Endothelial cell of umbilical vein (primary cell): ENCODE measurements around the gene ARHGAP22. TPM values are rescaled to one million over a fixed set of nuclear protein-coding genes. Genes with fewer than 3 reads are reported as not detected.

Experiments
- BruUV-seq: library from RNA; stranded (reverse); fragments of 400-500 nt; replicated peaks from 2 replicates; lab custom pipeline; 2021; lab: Mats Ljungman, UMichigan
- CTCF ChIA-PET: fragments of 300-600, 350-600 bp; sonication (Branson Sonifier 250); formaldehyde crosslinking; loops from one replicate; lab custom pipeline; 2021; ENCODE audit warnings: antibody characterized with exemption, inconsistent platforms; lab: Charles Lee
- POLR2A ChIA-PET: fragments of 300-600, 350-600 bp; sonication (Branson Sonifier 250); formaldehyde crosslinking; loops from one replicate; lab custom pipeline; 2021; ENCODE audit warnings: antibody characterized with exemption, inconsistent platforms; lab: Charles Lee
- DNase-seq: peaks from one replicate; pipeline ENCODE4 v3.0.0-alpha.2; 2011; ENCODE audit warnings: low read depth, low spot score
- FAIRE-seq: peaks from 2 replicates; lab custom pipeline; 2011; peaks lifted over from hg19 to GRCh38; lab: Jason Lieb, UNC
- H2AFZ ChIP-seq: 2 replicates; pipeline ENCODE4 v1.6.0; 2012; ENCODE audit warnings: low read depth, low read length, control low read depth, inconsistent platforms
- H3K27ac ChIP-seq: 2 replicates; pipeline ENCODE4 v1.5.1; 2011; ENCODE audit warnings: low read depth, mild to moderate bottlenecking, control low read depth, low read length, moderate library complexity; ENCODE audit not compliant: insufficient read depth
- H3K27me3 ChIP-seq, 2 experiments: 2 replicates each; pipeline versions ENCODE4 v1.6.0 to v1.6.1; 2011; ENCODE audit warnings: low read length in 2 of 2, mixed read lengths in 1 of 2; ENCODE audit not compliant: control insufficient read depth in 2 of 2, insufficient read depth in 2 of 2
- H3K36me3 ChIP-seq, 2 experiments: 2 replicates in 1 of 2; 3 replicates in 1 of 2; pipeline ENCODE4 v1.5.1; 2011; ENCODE audit warnings: low read length in 2 of 2, mild to moderate bottlenecking in 1 of 2, moderate library complexity in 1 of 2; ENCODE audit not compliant: control insufficient read depth in 2 of 2, insufficient read depth in 2 of 2; ENCODE audit errors: extremely low read depth in 1 of 2
- H3K4me1 ChIP-seq: 3 replicates; pipeline ENCODE4 v1.5.1; 2011; ENCODE audit warnings: mild to moderate bottlenecking, low read length; ENCODE audit not compliant: control insufficient read depth, insufficient read depth; ENCODE audit errors: extremely low read depth
- H3K4me2 ChIP-seq: 2 replicates; pipeline ENCODE4 v1.6.1; 2011; ENCODE audit warnings: low read length, control low read depth, mixed read lengths; ENCODE audit not compliant: insufficient read depth
- H3K4me3 ChIP-seq, 3 experiments: fragments of 200-600 bp in 1 of 3; sonication (generic), shearing (Covaris generic) in 1 of 3; replicated peaks in 1 of 3; 2 replicates each; pipeline ENCODE4 v1.5.1; 2011 to 2016; ENCODE audit warnings: control low read depth in 3 of 3, low read length in 3 of 3, mild to moderate bottlenecking in 2 of 3, inconsistent platforms in 1 of 3, low read depth in 1 of 3, moderate library complexity in 1 of 3; ENCODE audit not compliant: insufficient read depth in 1 of 3
- H3K79me2 ChIP-seq: 2 replicates; pipeline ENCODE4 v1.6.0; 2012; ENCODE audit warnings: low read length, inconsistent platforms; ENCODE audit not compliant: control insufficient read depth, insufficient read depth
- H3K9ac ChIP-seq: replicated peaks from 2 replicates; pipeline ENCODE3; 2011; ENCODE audit warnings: low read length, control low read depth; ENCODE audit not compliant: insufficient read depth; ENCODE audit errors: extremely low read depth
- H3K9me1 ChIP-seq: replicated peaks from 3 replicates; pipeline ENCODE4 v1.6.0; 2011; ENCODE audit warnings: mild to moderate bottlenecking, low read length; ENCODE audit not compliant: control insufficient read depth, insufficient read depth; ENCODE audit errors: extremely low read depth
- H3K9me3 ChIP-seq: replicated peaks from 2 replicates; pipeline ENCODE4 v1.5.1; 2012; ENCODE audit warnings: low read length, inconsistent platforms; ENCODE audit not compliant: control insufficient read depth, insufficient read depth
- H4K20me1 ChIP-seq: replicated peaks from 2 replicates; pipeline ENCODE3; 2011; ENCODE audit warnings: mild to moderate bottlenecking, low read length; ENCODE audit not compliant: control insufficient read depth, insufficient read depth; ENCODE audit errors: extremely low read depth
- EZH2 ChIP-seq: IDR thresholded peaks from 2 replicates; pipeline ENCODE4 v1.6.1; 2012; ENCODE audit warnings: borderline replicate concordance, low read depth, mild to moderate bottlenecking, moderate library complexity, low read length, inconsistent platforms; ENCODE audit not compliant: severe bottlenecking
- FOS ChIP-seq: IDR thresholded peaks from 2 replicates; pipeline ENCODE4 v1.6.1; 2011; ENCODE audit warnings: mild to moderate bottlenecking, low read length, moderate library complexity, borderline replicate concordance; ENCODE audit not compliant: insufficient read depth
- GATA2 ChIP-seq: IDR thresholded peaks from 2 replicates; pipeline ENCODE4 v1.7.0; 2011; ENCODE audit warnings: low read depth, mild to moderate bottlenecking, moderate library complexity, mixed read lengths, low read length; ENCODE audit not compliant: insufficient read length, insufficient read depth
- JUN ChIP-seq: IDR thresholded peaks from 2 replicates; pipeline ENCODE4 v1.6.1; 2011; ENCODE audit warnings: borderline replicate concordance, low read depth; ENCODE audit not compliant: insufficient read length, insufficient read depth
- MYC ChIP-seq: IDR thresholded peaks from one replicate; pipeline ENCODE4 v1.6.1; 2011; ENCODE audit warnings: mild to moderate bottlenecking, low read depth, low read length
- POLR2A ChIP-seq: IDR thresholded peaks from 2 replicates; pipeline ENCODE4 v1.6.1; 2012; ENCODE audit warnings: low read depth, mild to moderate bottlenecking, control low read depth, low read length
- POLR2AphosphoS5 ChIP-seq: IDR thresholded peaks from 2 replicates; pipeline ENCODE4 v1.6.1; 2012; ENCODE audit warnings: low read depth, mild to moderate bottlenecking, control low read depth, low read length, moderate library complexity; ENCODE audit not compliant: insufficient read depth
- dilution Hi-C: fragments of 300-500 bp; cut with MboI; formaldehyde crosslinking; loops from one replicate; pipeline ENCODE4 v1.15.0; 2019; ENCODE audit warnings: low sequenced_read_pairs; ENCODE audit not compliant: extremely low pct_ligation_motif_present
- intact Hi-C: fragments of 100-400 bp; cut with micrococcal nuclease; formaldehyde crosslinking; loops from one replicate; pipeline ENCODE4 v1.10.0; 2022
- polyA plus RNA-seq, 4 experiments: library from polyadenylated mRNA; depleted of rRNA in 3 of 4; stranded (reverse) in 3 of 4; unstranded in 1 of 4; fragments of >200 nt; gene quantifications; 2 replicates each; pipeline versions ENCODE4 v1.2.1 to v1.2.3, GENCODE V29; 2011 to 2012; ENCODE audit warnings: missing spikeins in 1 of 4
- total RNA-seq: library from RNA; stranded (reverse); gene quantifications from 2 replicates; pipeline ENCODE4 v1.2.3, GENCODE V29; 2021
- TF ChIP-seq, protein P1 (sequence below), 2 donors: IDR thresholded peaks; 1 replicate in 1 of 2; 2 replicates in 1 of 2; pipeline ENCODE4 v1.5.1; 2011; ENCODE audit warnings: low read length in 2 of 2, mild to moderate bottlenecking in 2 of 2, moderate library complexity in 2 of 2, control low read depth in 1 of 2, inconsistent platforms in 1 of 2, low read depth in 1 of 2; ENCODE audit not compliant: insufficient read depth in 1 of 2; ENCODE audit errors: extremely low read depth in 1 of 2
- TF ChIP-seq, protein P2 (sequence below): IDR thresholded peaks from 2 replicates; pipeline ENCODE4 v1.6.1; 2011; ENCODE audit not compliant: insufficient read depth, insufficient read length

The ARHGAP22 gene
- total and polyA plus RNA-seq, 2 donors (not counting 3 experiments of a cell fraction or from before 2014, with no cell fraction given) = 8.6 to 50.3 TPM

DNA sequence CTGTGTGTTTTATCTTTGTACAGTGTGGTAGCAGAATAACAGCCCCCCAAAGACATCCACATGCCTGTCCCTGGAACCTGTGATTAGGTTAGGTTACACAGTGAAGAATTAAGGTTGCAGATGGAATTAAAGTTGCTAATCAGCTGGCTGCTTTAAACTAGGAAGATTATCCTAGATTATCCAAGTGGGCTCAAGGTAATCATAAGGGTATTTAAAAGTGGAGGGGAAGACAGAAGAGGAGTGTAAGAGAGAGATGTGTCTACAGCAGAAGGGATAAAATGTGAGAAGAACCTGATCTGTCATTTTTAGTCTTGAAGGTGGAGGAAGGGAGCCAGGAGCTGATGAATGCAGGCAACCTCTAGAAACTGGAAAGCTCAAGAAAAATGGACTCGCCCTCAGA, 117.6 kb downstream of the ARHGAP22 start:
- H3K36me3 ChIP-seq = no peaks in the 10 kb centered on the region
- POLR2A ChIA-PET = no interaction called here
- no peaks in the 10 kb centered on the region for H3K9me3 ChIP-seq
- H3K27ac ChIP-seq = no peak overlapping the region
- no peak overlapping the region for H3K4me3 ChIP-seq
- H3K27me3 ChIP-seq = no peaks in the 10 kb centered on the region
- FAIRE-seq (no peak), DNase-seq (no peak)
- H3K4me1 ChIP-seq = no peaks in the 10 kb centered on the region
- no peak overlapping the region for H3K4me2 ChIP-seq
- intact Hi-C loops = no loop called here
- CTCF ChIA-PET = interaction anchor here (1.0 to 1.4 kb wide), 2 partner anchors 123 to 169 kb away, joined by 3 to 6 read pairs; no protein-coding TSS in a partner anchor
- H3K9me1 ChIP-seq = no peaks in the 10 kb centered on the region
- H3K79me2 ChIP-seq = peaks cover 10% of the 10 kb centered on the region
- no peak overlapping the region for H2AFZ ChIP-seq
- dilution Hi-C loops = no loop called here
- no peaks in the 10 kb centered on the region for H4K20me1 ChIP-seq
- H3K9ac ChIP-seq = no peak overlapping the region
- no peak for TF ChIP-seq POLR2AphosphoS5
- no peak for TF ChIP-seq JUN
- TF ChIP-seq MYC = no peak
- TF ChIP-seq POLR2A = no peak
- no peak for TF ChIP-seq EZH2
- TF ChIP-seq, protein P1, sequence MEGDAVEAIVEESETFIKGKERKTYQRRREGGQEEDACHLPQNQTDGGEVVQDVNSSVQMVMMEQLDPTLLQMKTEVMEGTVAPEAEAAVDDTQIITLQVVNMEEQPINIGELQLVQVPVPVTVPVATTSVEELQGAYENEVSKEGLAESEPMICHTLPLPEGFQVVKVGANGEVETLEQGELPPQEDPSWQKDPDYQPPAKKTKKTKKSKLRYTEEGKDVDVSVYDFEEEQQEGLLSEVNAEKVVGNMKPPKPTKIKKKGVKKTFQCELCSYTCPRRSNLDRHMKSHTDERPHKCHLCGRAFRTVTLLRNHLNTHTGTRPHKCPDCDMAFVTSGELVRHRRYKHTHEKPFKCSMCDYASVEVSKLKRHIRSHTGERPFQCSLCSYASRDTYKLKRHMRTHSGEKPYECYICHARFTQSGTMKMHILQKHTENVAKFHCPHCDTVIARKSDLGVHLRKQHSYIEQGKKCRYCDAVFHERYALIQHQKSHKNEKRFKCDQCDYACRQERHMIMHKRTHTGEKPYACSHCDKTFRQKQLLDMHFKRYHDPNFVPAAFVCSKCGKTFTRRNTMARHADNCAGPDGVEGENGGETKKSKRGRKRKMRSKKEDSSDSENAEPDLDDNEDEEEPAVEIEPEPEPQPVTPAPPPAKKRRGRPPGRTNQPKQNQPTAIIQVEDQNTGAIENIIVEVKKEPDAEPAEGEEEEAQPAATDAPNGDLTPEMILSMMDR (IDR thresholded peaks at IDR 0.05; ENCODE audit: extremely low read depth in 1 of 2, insufficient read depth in 1 of 2, low read depth in 1 of 2, low read length in 2 of 2) = no peak
- TF ChIP-seq GATA2 = no peak
- TF ChIP-seq, protein P2, sequence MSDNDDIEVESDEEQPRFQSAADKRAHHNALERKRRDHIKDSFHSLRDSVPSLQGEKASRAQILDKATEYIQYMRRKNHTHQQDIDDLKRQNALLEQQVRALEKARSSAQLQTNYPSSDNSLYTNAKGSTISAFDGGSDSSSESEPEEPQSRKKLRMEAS = no peak
- no peak for TF ChIP-seq FOS
- BruUV-seq = no TSS peak
